Prostate gland (tissue), 2 donors: ENCODE data around the gene WDR59.

ENCODE experiments used
- POLR2A ChIP-seq: fragments of 450-650 bp; IDR thresholded peaks from one replicate; pipeline ENCODE4 v1.6.1; 2016; ENCODE audit warnings: antibody characterized with exemption, mild to moderate bottlenecking
- TF ChIP-seq, protein P1 (sequence below), 4 experiments: fragments of 200-600 bp in 2 of 4; fragments of 450-650 bp in 2 of 4; sonication (generic) in 2 of 4; IDR thresholded peaks; 1 replicate in 3 of 4; 2 replicates in 1 of 4; pipeline ENCODE4 v1.5.1; 2016 to 2019; ENCODE audit warnings: antibody characterized with exemption in 4 of 4, mild to moderate bottlenecking in 2 of 4, moderate library complexity in 2 of 4

- TF ChIP-seq, protein P1, sequence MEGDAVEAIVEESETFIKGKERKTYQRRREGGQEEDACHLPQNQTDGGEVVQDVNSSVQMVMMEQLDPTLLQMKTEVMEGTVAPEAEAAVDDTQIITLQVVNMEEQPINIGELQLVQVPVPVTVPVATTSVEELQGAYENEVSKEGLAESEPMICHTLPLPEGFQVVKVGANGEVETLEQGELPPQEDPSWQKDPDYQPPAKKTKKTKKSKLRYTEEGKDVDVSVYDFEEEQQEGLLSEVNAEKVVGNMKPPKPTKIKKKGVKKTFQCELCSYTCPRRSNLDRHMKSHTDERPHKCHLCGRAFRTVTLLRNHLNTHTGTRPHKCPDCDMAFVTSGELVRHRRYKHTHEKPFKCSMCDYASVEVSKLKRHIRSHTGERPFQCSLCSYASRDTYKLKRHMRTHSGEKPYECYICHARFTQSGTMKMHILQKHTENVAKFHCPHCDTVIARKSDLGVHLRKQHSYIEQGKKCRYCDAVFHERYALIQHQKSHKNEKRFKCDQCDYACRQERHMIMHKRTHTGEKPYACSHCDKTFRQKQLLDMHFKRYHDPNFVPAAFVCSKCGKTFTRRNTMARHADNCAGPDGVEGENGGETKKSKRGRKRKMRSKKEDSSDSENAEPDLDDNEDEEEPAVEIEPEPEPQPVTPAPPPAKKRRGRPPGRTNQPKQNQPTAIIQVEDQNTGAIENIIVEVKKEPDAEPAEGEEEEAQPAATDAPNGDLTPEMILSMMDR (IDR thresholded peaks at IDR 0.05) = no peak
- no peak for TF ChIP-seq POLR2A
Observed at GRCh38 chr16:74903120-74903519, 81.8 kb downstream of the WDR59 start.
